ENCODE measurements around the gene TRIM7. TPM values are rescaled to one million over a fixed set of nuclear protein-coding genes. Genes with fewer than 3 reads are reported as not detected.

Gene TRIM7
- total and polyA plus RNA-seq, 7 experiments from 2014 or later, result 0.28 to 6.1 (median 3.2) TPM; not detected in 1

DNA sequence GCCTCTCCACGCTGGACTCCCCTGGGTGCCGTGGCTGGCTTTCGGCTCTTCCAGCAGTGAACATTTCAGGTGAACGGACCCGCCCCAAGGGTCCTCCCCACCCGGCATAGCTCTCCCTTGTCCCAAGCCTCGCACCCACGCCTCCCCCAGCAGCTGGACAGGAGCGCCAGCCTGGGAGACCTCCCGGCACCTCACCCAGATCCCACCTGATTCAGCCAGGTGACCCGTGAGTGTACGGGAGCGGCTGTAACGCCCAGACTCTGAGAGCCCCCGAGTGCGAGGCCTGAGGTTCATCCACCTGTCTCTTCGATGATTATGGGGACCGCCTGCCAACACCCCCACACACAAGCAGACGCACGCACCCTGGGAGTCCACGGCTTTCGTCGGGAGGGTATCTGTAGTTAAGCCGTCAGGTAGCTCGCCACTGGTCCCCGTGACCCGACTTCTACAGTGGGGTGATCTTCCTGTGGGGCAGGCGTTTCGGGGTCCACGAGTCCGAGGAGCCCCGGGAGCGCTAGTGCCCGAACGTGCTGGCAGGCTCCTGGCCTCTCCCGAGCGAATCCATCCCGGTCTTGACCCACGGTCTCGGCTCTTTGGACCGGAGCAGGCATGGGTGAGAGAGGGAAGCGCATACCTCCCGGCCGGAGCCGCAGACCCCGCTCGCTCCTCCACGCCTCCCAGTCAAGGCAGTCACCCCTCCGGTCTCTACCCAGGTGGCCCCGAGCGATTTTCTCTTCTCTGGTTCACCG lies 14.9 kb downstream of the TRIM7 start:
- Mint-ChIP-seq H3K4me3 (peak overlapping the region; percentile 94 to 99 (median 97)), H3K27ac (peak overlapping the region; percentile 95 to 100 (median 98)), H3K36me3 (peaks cover 0 to 18% (median 0%) of the 10 kb centered on the region in 5 donors), H3K27me3 (peaks cover 0 to 26% (median 0%) of the 10 kb centered on the region in 5 donors), H3K9me3 (peaks cover 0 to 40% (median 4%) of the 10 kb centered on the region in 11 donors), H3K4me1 (peaks cover 22 to 61% (median 39%) of the 10 kb centered on the region in 7 donors)
- POLR2A ChIA-PET, result interaction anchor here (0.8 to 8.7 kb wide), 23 partner anchors 8 to 502 kb away, joined by 3 to 259 read pairs (median 6); partner anchors contain the start of genes MGAT1, RACK1, TRIM41 and TRIM52
- peak overlapping the region; percentile 86 for H3K27ac ChIP-seq (ENCODE audit: low read depth, low read length)
- H3K9me3 ChIP-seq (ENCODE audit: control insufficient read depth in 2 of 3, low read length in 3 of 3), result no peaks in the 10 kb centered on the region
- intact Hi-C loops (cut with micrococcal nuclease), result loop anchor here (1.0 to 2.0 kb wide), 4 partner anchors 17 to 387 kb away; partner anchors contain the start of gene MGAT1 (in 1 of the 2)
- H3K4me3 ChIP-seq (ENCODE audit: low read length), result peak overlapping the region; percentile 99
- peaks cover 0 to 17% (median 0%) of the 10 kb centered on the region in 3 experiments for H3K36me3 ChIP-seq (ENCODE audit: control insufficient read depth in 2 of 3, insufficient read depth in 3 of 3, low read length in 3 of 3)
- DNase-seq, result peak in 4 of 9 donors; percentile 39 to 65 (median 48)
- CTCF ChIA-PET, result interaction anchor here (0.6 to 4.3 kb wide), 10 partner anchors 8 to 72 kb away, joined by 3 to 23 read pairs (median 4); partner anchors contain the start of genes TRIM41 and TRIM7
- H3K4me1 ChIP-seq (ENCODE audit: control insufficient read depth in 2 of 2, insufficient read depth in 2 of 2, low read length in 2 of 2), result peaks cover 0 to 5% of the 10 kb centered on the region in 2 donors
- ATAC-seq, result no peak
- no peaks in the 10 kb centered on the region for H3K27me3 ChIP-seq (ENCODE audit: control insufficient read depth in 2 of 2, insufficient read depth in 2 of 2, low read length in 2 of 2)

DNA sequence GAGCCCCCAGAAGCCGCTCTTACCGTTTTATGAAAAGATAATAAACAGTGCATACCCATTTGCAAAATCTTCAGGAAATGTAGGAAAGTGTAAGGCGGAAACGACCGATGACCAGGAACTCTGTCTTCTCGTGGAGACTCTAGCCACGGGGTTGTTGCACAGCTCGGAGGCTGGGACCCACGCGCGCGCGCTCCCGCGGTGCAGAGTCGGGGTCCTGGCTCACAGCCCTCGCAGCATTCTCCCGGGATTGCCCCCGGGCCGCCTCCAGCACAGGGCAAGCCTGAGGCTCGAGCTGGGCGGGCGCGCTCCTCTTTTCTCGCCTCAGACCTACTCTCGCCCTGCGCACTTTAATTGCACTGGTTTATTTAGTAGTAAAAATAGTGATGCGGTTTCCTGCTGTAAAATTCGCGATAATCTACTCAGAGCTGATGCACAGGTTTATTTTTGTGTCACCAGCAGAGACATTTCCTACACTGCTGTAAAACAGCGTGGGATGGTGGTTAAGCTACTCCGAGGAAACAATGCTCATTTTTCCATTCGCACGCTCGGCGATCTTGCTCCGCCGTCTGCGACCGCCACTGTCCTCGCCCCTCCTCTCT lies 15.5 kb downstream of the TRIM7 start:
- Histone ChIP-seq H3K4me3 (ENCODE audit: low read length) (peak overlapping the region; percentile 99), H3K9me3 (ENCODE audit: control insufficient read depth in 2 of 3, low read length in 3 of 3) (no peaks in the 10 kb centered on the region), H3K27me3 (ENCODE audit: control insufficient read depth in 2 of 2, insufficient read depth in 2 of 2, low read length in 2 of 2) (no peaks in the 10 kb centered on the region), H3K27ac (ENCODE audit: low read depth, low read length) (peak overlapping the region; percentile 86), H3K36me3 (ENCODE audit: control insufficient read depth in 2 of 3, insufficient read depth in 3 of 3, low read length in 3 of 3) (peaks cover 0 to 17% (median 0%) of the 10 kb centered on the region in 3 experiments), H3K4me1 (ENCODE audit: control insufficient read depth in 2 of 2, insufficient read depth in 2 of 2, low read length in 2 of 2) (peaks cover 3 to 5% of the 10 kb centered on the region in 2 donors)
- Mint-ChIP-seq H3K9me3 (peaks cover 0 to 40% (median 4%) of the 10 kb centered on the region in 11 donors), H3K27me3 (peaks cover 0 to 26% (median 0%) of the 10 kb centered on the region in 5 donors), H3K4me1 (peaks cover 22 to 67% (median 44%) of the 10 kb centered on the region in 7 donors), H3K4me3 (peak overlapping the region; percentile 94 to 99 (median 97)), H3K36me3 (peaks cover 0 to 18% (median 0%) of the 10 kb centered on the region in 5 donors), H3K27ac (peak overlapping the region; percentile 95 to 100 (median 98))
- intact Hi-C loops (cut with micrococcal nuclease), result loop anchor here (1.0 to 2.0 kb wide), 4 partner anchors 17 to 387 kb away; partner anchors contain the start of gene MGAT1 (in 1 of the 2)
- DNase-seq (peak; percentile 43 to 81 (median 75)), ATAC-seq (peak; percentile 48)
- CTCF ChIA-PET, result interaction anchor here (0.6 to 4.3 kb wide), 7 partner anchors 8 to 73 kb away, joined by 3 to 23 read pairs (median 7); partner anchors contain the start of genes TRIM41 and TRIM7
- POLR2A ChIA-PET, result interaction anchor here (0.8 to 8.7 kb wide), 24 partner anchors 9 to 501 kb away, joined by 3 to 259 read pairs (median 6); partner anchors contain the start of genes MGAT1, RACK1, TRIM41 and TRIM52

DNA sequence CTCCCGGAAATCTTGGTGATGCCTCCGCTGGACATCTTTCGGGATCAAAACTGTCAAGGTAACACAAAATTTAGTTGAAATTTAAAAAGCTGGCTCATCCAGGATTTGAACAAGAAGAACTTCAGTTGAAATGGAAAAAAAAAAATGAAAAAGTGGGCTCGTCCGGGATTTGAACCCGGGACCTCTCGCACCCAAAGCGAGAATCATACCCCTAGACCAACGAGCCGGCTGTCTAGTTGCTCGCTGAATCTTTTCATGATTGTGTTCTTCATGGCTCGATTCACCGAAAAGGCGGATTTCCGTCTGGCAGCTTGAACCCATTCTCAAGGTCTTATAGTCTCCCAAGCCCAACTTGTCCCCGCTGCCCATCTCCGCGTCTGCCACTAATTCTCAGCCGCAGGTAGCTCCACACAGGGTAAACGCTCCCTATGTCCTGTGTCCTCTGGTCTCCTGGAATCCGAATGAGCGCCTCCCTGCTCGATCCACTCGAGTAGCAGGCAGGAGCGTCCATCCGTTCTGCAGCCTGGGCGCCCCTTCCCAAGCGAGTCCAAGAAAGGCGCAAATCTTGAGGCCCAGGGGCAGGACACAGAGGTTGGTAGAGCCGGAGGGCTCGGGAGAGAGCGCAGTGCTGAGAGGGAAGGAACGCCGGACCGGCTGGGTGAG lies 16.2 kb downstream of the TRIM7 start:
- H3K36me3 ChIP-seq (ENCODE audit: control insufficient read depth in 2 of 3, insufficient read depth in 3 of 3, low read length in 3 of 3), result peaks cover 0 to 17% (median 0%) of the 10 kb centered on the region in 3 experiments

DNA sequence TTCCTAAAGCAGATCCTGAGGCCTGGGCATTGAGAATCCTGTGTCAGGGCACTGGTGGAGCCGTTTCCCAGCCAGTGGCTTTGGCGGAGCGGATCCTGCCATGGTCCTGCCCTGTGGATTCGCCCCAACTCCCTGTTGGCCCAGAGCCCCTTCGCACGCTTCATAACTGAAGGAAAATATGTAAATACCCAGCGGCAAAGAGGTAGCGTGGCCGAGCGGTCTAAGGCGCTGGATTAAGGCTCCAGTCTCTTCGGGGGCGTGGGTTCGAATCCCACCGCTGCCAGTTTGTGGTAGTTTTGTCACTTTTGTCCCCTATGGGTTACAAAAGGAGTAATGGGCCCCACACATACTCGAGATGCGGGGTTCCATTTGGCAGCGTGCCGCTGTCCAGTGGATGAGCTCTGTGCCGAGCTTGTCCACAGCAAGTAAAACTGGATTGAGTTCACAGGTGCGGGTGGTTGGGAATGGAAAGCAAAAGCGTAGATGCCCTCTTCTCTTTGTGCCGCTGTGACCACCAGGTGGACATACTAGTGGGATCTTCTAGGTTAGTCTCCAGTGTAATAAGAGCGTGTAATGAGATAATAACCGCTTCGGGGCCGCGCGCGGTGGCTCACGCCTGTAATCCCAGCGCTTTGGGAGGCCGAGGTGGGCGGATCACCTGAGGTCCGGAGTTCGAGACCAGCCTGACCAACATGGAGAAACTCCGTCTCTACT lies 17.3 kb downstream of the TRIM7 start:
- Mint-ChIP-seq H3K9me3 (peaks cover 0 to 39% (median 4%) of the 10 kb centered on the region in 11 donors), H3K27ac (peak overlapping the region; percentile 95 to 100 (median 98)), H3K4me3 (peak overlapping the region; percentile 94 to 99 (median 97)), H3K27me3 (peaks cover 0 to 26% (median 0%) of the 10 kb centered on the region in 5 donors), H3K4me1 (peaks cover 19 to 68% (median 43%) of the 10 kb centered on the region in 7 donors), H3K36me3 (peaks cover 0 to 18% (median 0%) of the 10 kb centered on the region in 5 donors)
- Histone ChIP-seq H3K9me3 (ENCODE audit: control insufficient read depth in 2 of 3, low read length in 3 of 3) (no peaks in the 10 kb centered on the region), H3K36me3 (ENCODE audit: control insufficient read depth in 2 of 3, insufficient read depth in 3 of 3, low read length in 3 of 3) (peaks cover 0 to 17% (median 0%) of the 10 kb centered on the region in 3 experiments), H3K4me1 (ENCODE audit: control insufficient read depth in 2 of 2, insufficient read depth in 2 of 2, low read length in 2 of 2) (peaks cover 3 to 6% of the 10 kb centered on the region in 2 donors), H3K27me3 (ENCODE audit: control insufficient read depth in 2 of 2, insufficient read depth in 2 of 2, low read length in 2 of 2) (no peaks in the 10 kb centered on the region), H3K27ac (ENCODE audit: low read depth, low read length) (no peak overlapping the region), H3K4me3 (ENCODE audit: low read length) (no peak overlapping the region)
- intact Hi-C loops (cut with micrococcal nuclease), result loop anchor here (2.0 kb wide), 3 partner anchors 15 to 385 kb away; partner anchors contain the start of gene MGAT1 (in 1 of the 2)
- POLR2A ChIA-PET, result interaction anchor here (0.6 to 8.7 kb wide), 11 partner anchors 17 to 379 kb away, joined by 3 to 259 read pairs (median 4); partner anchors contain the start of genes RACK1, TRIM41, TRIM52 and TRIM7
- DNase-seq (peak in 8 of 9 donors; percentile 43 to 74 (median 56)), ATAC-seq (no peak)
- CTCF ChIA-PET, result interaction anchor here (1.0 to 2.1 kb wide), 2 partner anchors 27 to 29 kb away, joined by 3 to 7 read pairs; no protein-coding TSS in a partner anchor

More for the DNA sequence above, 16.2 kb downstream of the TRIM7 start:
- Mint-ChIP-seq H3K9me3 (peaks cover 0 to 40% (median 4%) of the 10 kb centered on the region in 11 donors), H3K4me3 (peak overlapping the region; percentile 94 to 99 (median 97)), H3K4me1 (peaks cover 22 to 72% (median 48%) of the 10 kb centered on the region in 7 donors), H3K36me3 (peaks cover 0 to 18% (median 0%) of the 10 kb centered on the region in 5 donors), H3K27ac (peak overlapping the region; percentile 95 to 100 (median 98)), H3K27me3 (peaks cover 0 to 26% (median 0%) of the 10 kb centered on the region in 5 donors)
- H3K4me3 ChIP-seq (ENCODE audit: low read length), result peak overlapping the region; percentile 99
- H3K27me3 ChIP-seq (ENCODE audit: control insufficient read depth in 2 of 2, insufficient read depth in 2 of 2, low read length in 2 of 2), result no peaks in the 10 kb centered on the region
- ChIA-PET POLR2A (interaction anchor here (0.7 to 8.7 kb wide), 16 partner anchors 16 to 72 kb away, joined by 3 to 259 read pairs (median 7); partner anchors contain the start of genes RACK1, TRIM41, TRIM52 and TRIM7), CTCF (interaction anchor here (0.7 to 4.3 kb wide), 7 partner anchors 17 to 328 kb away, joined by 3 to 23 read pairs (median 5); partner anchors contain the start of genes TRIM41 and TRIM7)
- ATAC-seq (no peak), DNase-seq (peak; percentile 53 to 90 (median 84))
- no peaks in the 10 kb centered on the region for H3K9me3 ChIP-seq (ENCODE audit: control insufficient read depth in 2 of 3, low read length in 3 of 3)
- intact Hi-C loops (cut with micrococcal nuclease), result loop anchor here (1.0 to 2.0 kb wide), 4 partner anchors 16 to 386 kb away; partner anchors contain the start of gene MGAT1 (in 1 of the 2)
- H3K27ac ChIP-seq (ENCODE audit: low read depth, low read length), result peak overlapping the region; percentile 86
- peaks cover 3 to 5% of the 10 kb centered on the region in 2 donors for H3K4me1 ChIP-seq (ENCODE audit: control insufficient read depth in 2 of 2, insufficient read depth in 2 of 2, low read length in 2 of 2)

DNA sequence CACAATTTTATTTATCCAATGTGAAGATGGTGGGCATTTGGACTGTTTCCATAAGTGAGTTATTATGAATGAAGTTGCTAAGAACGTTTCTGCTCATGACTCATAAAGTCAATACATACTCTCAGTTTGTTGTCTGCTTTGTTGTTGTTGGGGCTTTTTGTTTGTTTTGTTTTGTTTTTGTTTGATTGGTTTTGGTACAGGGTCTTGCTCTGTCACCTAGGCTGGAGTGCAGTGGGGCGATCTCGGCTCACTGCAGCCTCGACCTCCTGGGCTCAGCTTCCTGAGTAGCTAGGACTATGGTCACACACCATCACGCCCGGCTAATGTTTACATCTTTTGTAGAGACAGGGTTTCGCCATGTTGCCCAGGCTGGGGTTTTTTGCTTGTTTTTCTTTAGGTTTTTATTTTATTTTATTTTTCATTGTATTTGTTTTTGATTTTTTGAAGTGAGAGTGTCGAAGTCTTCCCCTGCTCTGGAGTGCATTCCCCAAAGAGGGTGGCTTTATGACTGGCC lies 18.0 kb downstream of the TRIM7 start:
- H3K27me3 Mint-ChIP-seq, result peaks cover 0 to 26% (median 0%) of the 10 kb centered on the region in 5 donors
- H3K9me3 ChIP-seq (ENCODE audit: control insufficient read depth in 2 of 3, low read length in 3 of 3), result no peaks in the 10 kb centered on the region
- POLR2A ChIA-PET, result interaction anchor here (0.9 to 8.7 kb wide), 6 partner anchors 18 to 378 kb away, joined by 3 to 259 read pairs (median 76); partner anchors contain the start of genes RACK1, TRIM41, TRIM52 and TRIM7
- intact Hi-C loops (cut with micrococcal nuclease), result no loop called here
- ATAC-seq (no peak), DNase-seq (no peak)
- H3K27ac ChIP-seq (ENCODE audit: low read depth, low read length), result no peak overlapping the region
- peaks cover 0 to 17% (median 0%) of the 10 kb centered on the region in 3 experiments for H3K36me3 ChIP-seq (ENCODE audit: control insufficient read depth in 2 of 3, insufficient read depth in 3 of 3, low read length in 3 of 3)
- H3K4me1 ChIP-seq (ENCODE audit: control insufficient read depth in 2 of 2, insufficient read depth in 2 of 2, low read length in 2 of 2), result peaks cover 3 to 7% of the 10 kb centered on the region in 2 donors
- H3K9me3 Mint-ChIP-seq, result peaks cover 0 to 36% (median 4%) of the 10 kb centered on the region in 11 donors
- H3K36me3 Mint-ChIP-seq, result peaks cover 0 to 18% (median 0%) of the 10 kb centered on the region in 5 donors
- peak overlapping the region; percentile 53 to 100 (median 98) for H3K27ac Mint-ChIP-seq
- peaks cover 13 to 68% (median 43%) of the 10 kb centered on the region in 7 donors for H3K4me1 Mint-ChIP-seq
- peak overlapping the region in 7 of 10 donors; percentile 14 to 99 (median 95) for H3K4me3 Mint-ChIP-seq
- no peak overlapping the region for H3K4me3 ChIP-seq (ENCODE audit: low read length)
- CTCF ChIA-PET, result no interaction called here
- H3K27me3 ChIP-seq (ENCODE audit: control insufficient read depth in 2 of 2, insufficient read depth in 2 of 2, low read length in 2 of 2), result no peaks in the 10 kb centered on the region

Data from naive thymus-derived CD4-positive, alpha-beta T cell (primary cell).